Epidermal melanocyte (primary cell): ENCODE measurements around the gene JAG2.

Experiments
- DNase-seq: peaks from one replicate; pipeline ENCODE4 v3.0.0; 2011; ENCODE audit warnings: low spot score; ENCODE audit not compliant: insufficient read length

Gene JAG2

DNA sequence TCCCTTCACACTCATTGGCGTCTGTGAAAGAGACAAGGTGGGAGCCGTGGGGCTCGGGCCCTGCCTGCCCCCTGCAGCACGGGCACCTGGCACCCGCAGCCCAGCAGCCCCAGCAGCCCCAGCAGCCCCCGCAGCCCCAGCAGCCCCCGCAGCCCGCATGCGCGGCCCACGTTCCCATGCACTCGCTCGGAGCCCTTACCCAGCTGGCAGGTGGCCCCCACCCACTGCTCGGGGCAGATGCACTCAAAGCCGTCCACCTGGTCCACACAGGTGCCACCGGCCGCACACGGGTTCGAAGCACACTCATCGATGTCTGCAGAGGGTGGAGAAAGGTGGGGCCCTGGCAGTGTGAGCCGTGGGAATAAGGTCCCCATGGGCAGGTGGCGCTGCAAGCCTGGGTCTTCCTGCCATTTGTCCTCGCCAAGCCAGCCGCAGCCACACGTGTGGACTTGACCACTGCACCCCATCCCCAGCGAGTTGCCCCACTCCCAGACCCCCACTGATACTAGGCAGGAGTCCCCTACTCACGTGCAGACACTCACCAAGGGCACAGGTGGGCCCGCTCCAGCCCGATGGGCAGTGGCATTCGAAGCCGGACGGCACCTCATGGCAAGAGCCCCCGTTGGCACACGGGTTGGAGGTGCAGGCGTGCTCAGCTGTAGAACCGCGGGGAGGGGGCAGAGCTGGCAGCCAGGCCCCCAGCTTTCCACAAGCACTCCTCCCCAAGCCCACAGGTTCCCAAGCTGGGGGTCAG is 17.3 kb downstream of the JAG2 start:
- no peak for DNase-seq

DNA sequence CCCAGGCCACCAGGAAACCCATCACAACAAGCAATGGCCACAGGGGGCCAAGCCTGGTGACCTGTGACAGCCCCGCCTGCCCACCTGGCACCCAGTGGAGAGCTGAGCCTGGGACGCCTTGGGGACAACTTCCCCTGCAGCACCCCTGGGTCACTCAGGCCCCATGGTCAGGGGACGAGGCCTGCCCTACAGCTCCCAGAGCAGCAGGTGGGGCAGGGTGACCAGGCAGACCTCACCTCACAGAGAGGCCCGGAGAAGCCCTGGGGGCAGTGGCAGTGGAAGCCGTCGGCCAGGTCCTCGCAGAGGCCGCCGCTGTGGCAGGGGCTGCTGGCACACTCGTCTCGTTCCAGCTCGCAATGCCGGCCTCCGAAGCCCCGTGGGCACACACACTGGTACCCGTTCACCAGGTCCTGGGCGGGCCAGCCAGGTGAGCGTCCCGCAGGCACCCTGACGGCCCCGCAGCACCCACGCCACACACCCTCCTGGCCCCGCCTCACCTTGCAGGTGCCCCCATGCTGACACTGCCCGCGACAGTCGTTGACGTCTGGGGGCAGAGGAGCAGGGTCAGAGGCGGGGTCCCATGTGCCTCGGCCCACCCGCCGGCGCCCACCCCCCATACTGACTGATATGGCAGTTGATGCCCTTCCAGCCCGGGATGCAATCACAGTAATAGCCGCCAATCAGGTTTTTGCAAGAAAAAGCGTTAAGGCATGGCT is 18.1 kb downstream of the JAG2 start:
- DNase-seq: no peak

DNA sequence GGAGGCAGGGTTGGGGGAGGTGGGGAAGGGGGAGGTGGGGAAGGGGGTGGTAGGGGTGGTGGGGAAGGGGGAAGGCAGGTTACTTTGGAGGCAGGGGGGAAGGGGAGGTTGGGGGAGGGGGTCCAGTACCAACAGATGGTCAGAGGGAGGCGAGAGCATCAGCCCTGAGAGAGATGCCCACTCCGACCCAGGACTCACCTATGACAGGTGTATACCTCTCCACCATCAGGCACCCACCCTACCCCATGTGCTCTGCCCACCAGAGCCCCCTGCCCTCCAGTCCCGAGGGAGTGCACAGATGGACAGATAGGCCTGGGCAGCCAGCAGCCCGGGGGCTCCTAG is 18.6 kb downstream of the JAG2 start:
- DNase-seq: no peak

GRCh38 chr14:105149146-105149781 is 19.3 kb downstream of the JAG2 start:
- DNase-seq: no peak

GRCh38 chr14:105148604-105149145 is 19.9 kb downstream of the JAG2 start:
- no peak for DNase-seq

DNA sequence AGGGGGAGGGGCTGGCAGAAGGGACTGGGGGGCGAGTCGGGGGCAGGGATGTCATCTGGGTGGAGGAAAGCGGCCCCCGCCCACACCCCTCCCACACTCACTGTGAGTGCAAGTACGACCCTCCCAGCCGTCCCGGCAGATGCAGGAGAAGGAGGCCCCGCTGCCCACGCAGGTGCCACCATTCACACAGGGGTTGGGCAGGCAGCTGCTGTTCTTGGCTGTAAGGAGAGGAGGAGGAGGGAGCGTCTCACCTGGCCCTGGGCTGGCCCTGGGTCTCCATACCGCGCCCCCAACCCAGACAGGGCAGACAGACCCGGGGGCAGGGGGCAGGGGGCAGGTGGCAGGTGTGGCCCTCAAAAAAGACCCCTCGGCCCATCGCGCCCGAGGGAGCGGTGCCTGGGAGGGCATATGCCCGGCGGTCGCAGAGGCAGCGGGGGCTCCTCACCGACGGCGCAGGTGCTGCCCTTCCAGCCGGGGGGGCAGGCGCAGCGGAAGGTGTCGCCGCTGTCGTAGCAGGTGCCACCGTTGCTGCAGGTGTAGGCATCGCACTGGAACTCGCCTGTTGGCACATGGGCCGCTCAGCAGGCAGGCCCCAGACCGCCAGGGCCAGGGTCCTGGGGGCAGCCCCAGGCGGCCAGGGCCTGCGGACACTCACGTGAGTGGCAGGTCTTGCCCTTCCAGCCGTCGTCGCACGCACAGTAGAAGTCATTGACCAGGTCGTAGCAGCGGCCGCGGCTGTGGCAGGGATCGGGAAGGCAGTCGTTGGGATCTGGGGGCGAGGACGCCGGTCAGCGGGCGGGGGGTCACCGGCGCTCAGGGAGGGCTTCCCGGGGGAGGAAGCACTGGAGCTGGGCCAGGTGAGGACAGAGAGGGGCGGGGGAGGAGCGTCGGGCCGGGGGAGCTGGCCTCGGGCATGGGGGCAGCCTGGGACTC is 20.6 kb downstream of the JAG2 start:
- no peak for DNase-seq

DNA sequence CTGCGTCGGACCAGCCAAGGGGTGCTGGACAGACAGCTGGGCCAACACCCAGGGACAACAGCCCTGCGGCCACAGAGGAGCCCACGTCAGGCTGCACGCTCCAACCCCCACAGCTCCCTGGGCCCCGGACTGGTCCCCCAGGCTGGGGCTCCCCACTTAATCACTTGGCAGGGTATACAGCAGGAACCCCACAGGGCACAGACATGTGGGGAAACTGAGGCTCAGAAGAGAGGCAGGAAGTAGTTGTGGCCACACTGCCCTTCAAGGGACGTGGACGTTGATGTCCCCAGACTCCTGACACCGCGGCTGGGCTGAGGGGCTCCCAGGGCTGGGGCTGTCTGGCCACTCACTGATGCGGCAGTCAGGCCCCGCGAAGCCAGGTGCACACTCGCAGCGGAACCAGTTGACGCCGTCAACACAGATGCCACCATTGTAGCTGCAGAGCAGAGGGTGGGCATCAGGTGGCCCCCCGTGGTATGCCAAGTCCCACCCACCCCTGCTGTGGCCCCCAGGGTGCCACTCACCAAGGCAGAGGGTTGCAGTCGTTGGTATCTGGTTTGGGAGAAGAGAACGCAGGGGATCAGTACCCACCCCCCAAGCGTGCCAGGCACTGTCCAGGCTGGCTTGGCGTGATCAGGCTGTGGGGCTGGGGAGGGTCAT is 21.5 kb downstream of the JAG2 start:
- DNase-seq: no peak

- no peak for DNase-seq
Observed at GRCh38 chr14:105146181-105146975, 22.2 kb downstream of the JAG2 start.

DNA sequence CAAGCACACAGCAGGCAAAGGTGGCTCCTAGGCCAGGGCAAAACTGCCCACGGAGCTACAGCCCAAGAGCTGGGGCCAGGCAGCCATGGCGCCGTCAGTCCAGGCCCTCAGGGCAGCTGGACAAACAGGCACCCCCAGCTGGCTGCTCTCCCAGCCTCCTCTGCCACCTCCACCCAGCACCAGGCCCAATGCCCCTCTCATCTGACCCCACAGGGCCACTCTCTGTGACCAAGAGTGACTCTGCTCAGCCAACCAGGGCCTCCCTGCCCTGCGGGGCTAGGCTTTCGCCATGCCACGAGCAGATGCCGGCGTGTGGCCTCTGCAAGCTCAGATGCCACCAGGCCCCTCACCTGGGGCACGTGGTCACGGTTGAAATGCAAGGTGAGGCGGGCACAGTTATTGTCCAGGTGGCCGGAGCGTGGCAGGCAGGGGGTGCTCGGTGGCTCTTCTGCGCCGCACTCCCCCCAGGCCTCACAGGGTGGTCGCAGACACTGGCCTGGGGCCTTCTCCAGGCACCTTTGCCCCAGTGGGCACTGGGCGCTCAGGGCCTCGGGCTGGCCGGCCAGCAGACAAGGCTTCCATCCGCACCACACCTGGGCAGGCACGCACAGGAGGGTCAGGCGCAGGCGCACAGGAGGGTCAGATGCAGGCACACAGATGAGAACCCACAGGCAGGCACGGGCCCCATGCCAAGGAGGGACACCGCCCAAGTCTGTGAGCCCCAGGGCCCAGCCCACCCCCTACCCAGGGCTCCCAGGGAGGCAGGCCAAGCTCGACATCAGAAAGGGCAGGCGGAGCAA is 23.0 kb downstream of the JAG2 start:
- no peak for DNase-seq

- DNase-seq: no peak
Observed at GRCh38 chr14:105144666-105145380, 23.8 kb downstream of the JAG2 start.

DNA sequence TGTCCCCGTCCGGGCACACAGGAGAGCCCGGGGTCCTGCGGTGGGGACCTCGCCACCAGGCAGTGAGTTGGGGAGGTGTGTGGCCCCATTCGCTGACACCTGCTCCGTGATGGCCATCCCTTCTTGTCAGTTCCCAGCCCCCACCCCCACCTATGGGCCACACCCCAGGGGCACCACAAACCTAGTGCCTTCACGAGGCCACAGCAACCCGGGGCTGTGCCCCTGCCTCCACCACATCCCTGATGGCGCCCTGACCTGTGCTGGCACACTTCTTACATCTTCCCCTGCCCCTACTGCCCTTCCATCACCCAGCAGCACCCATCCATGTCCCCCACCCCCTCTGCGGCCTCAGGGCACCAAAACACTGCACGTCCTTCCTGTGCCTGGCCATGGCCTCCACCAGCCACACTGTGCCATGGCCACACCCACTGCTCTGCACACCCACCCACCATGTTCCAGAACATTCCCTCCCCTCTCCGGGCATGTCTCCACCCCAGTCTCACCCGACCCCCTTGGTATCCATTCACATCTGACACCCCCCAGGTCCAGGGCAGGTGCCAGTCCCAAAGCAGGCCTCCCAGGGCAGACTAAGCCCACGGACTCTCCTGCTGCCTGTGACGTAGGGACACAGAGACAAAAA is 24.4 kb downstream of the JAG2 start:
- no peak for DNase-seq

DNA sequence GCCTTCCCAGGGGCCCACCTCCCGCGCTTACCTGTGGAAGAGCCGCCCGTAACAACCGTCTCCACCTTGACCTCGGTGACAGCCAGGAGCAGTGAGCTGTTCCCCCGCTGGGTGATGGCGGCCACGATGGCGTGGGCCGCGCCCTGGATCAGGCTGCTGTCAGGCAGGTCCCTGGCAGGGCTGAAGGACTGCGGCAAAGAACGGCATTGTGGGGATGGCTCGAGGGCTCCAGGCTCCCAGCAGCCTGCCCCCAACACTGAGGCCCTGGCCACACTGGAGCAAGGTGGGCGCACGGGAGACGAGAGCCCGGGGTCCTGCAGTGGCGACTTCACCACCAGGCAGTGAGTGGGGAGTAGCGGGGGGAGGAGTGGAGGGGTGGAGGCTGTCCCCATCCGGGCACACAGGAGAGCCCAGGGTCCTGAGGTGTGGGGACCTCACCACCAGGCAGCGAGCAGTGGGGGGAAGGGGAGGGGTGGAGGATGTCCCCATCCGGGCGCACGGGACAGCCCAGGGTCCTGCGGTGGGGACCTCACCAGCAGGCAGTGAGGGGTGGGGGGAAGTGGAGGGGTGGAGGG is 25.0 kb downstream of the JAG2 start:
- DNase-seq: no peak

- DNase-seq: no peak
Observed at GRCh38 chr14:105142651-105143450, 25.7 kb downstream of the JAG2 start.

- no peak for DNase-seq
Observed at GRCh38 chr14:105141486-105142281, 26.9 kb downstream of the JAG2 start.

GRCh38 chr14:105141026-105141425 is 27.6 kb downstream of the JAG2 start:
- DNase-seq: no peak

- DNase-seq: no peak
Observed at GRCh38 chr14:105140581-105140980, 28.0 kb downstream of the JAG2 start.
